Neural cell (in vitro differentiated cells): ENCODE results near the gene SLC4A2. TPM values are rescaled to one million over a fixed set of nuclear protein-coding genes. Genes with fewer than 3 reads are reported as not detected.

Source experiments
- H2AFZ ChIP-seq: fragments of 200-600, 300-800 bp; sonication (generic), shearing (Covaris generic); 2 replicates; pipeline ENCODE4 v1.6.0; 2014; ENCODE audit warnings: low read depth, mild to moderate bottlenecking, antibody characterized with exemption, low read length, moderate library complexity
- H3F3A ChIP-seq: fragments of 200-600 bp; shearing (Covaris generic); 2 replicates; pipeline ENCODE4 v1.6.1; 2016; ENCODE audit warnings: mild to moderate bottlenecking, moderate library complexity, mixed read lengths, antibody characterized with exemption, low read length; ENCODE audit not compliant: insufficient read depth, poor library complexity, severe bottlenecking
- H3K27ac ChIP-seq: fragments of 200-600, 300-800 bp; sonication (generic), shearing (Covaris generic); 2 replicates; pipeline ENCODE4 v1.5.1; 2014; ENCODE audit warnings: mild to moderate bottlenecking, low read length, moderate library complexity
- H3K27me3 ChIP-seq: fragments of 300-800, 200-600 bp; sonication (generic), shearing (Covaris generic); 2 replicates; pipeline ENCODE4 v1.6.0; 2014; ENCODE audit warnings: mild to moderate bottlenecking, low read depth, low read length, moderate library complexity; ENCODE audit not compliant: insufficient read depth
- H3K36me3 ChIP-seq: fragments of 300-800, 200-600 bp; sonication (generic), shearing (Covaris generic); 2 replicates; pipeline ENCODE4 v1.5.1; 2014; ENCODE audit warnings: mild to moderate bottlenecking, antibody characterized with exemption, low read length, moderate library complexity; ENCODE audit not compliant: insufficient read depth
- H3K4me2 ChIP-seq: fragments of 300-800, 200-600 bp; sonication (generic), shearing (Covaris generic); 2 replicates; pipeline ENCODE4 v1.6.0; 2014; ENCODE audit warnings: mild to moderate bottlenecking, low read length
- H3K4me3 ChIP-seq: fragments of 300-800, 200-600 bp; sonication (generic), shearing (Covaris generic); 2 replicates; pipeline ENCODE4 v1.5.1; 2014; ENCODE audit warnings: mild to moderate bottlenecking, low read length, moderate library complexity
- H3K79me2 ChIP-seq: fragments of 200-600 bp; shearing (Covaris generic); replicated peaks from 2 replicates; pipeline ENCODE4 v1.6.0; 2014; ENCODE audit warnings: mild to moderate bottlenecking, low read length, moderate library complexity; ENCODE audit not compliant: insufficient read depth
- H3K9ac ChIP-seq: fragments of 300-800, 200-600 bp; sonication (generic), shearing (Covaris generic); 2 replicates; pipeline ENCODE4 v1.6.1; 2016; ENCODE audit warnings: mild to moderate bottlenecking, low read length, mixed read lengths
- H3K9me2 ChIP-seq: fragments of 200-600 bp; shearing (Covaris generic); 2 replicates; pipeline ENCODE4 v1.6.1; 2016; ENCODE audit warnings: mild to moderate bottlenecking, low read length, mixed read lengths; ENCODE audit not compliant: insufficient read depth
- H3K9me3 ChIP-seq: fragments of 200-600, 300-800 bp; sonication (generic), shearing (Covaris generic); 2 replicates; pipeline ENCODE4 v1.6.1; 2016; ENCODE audit warnings: mild to moderate bottlenecking, mixed run types, low read length, moderate library complexity, mixed read lengths
- H4K20me1 ChIP-seq: fragments of 200-600 bp; shearing (Covaris generic); 2 replicates; pipeline ENCODE4 v1.6.1; 2016; ENCODE audit warnings: mild to moderate bottlenecking, mixed run types; ENCODE audit not compliant: insufficient read depth
- EP300 ChIP-seq: fragments of 450-650 bp; conservative IDR thresholded peaks from 2 replicates; pipeline ENCODE4 v1.6.1; 2014; ENCODE audit warnings: antibody characterized with exemption, mild to moderate bottlenecking, moderate library complexity; ENCODE audit not compliant: poor library complexity, severe bottlenecking
- EZH2 ChIP-seq: fragments of 200-600, 300-800 bp; shearing (Covaris generic), sonication (generic); IDR thresholded peaks from 2 replicates; pipeline ENCODE4 v1.6.1; 2014; ENCODE audit warnings: antibody characterized with exemption, low read length, borderline replicate concordance, mild to moderate bottlenecking; ENCODE audit not compliant: insufficient read depth, poor library complexity, severe bottlenecking
- MXI1 ChIP-seq: fragments of 450-650 bp; conservative IDR thresholded peaks from 2 replicates; pipeline ENCODE4 v1.6.1; 2014; ENCODE audit warnings: antibody characterized with exemption, mild to moderate bottlenecking; ENCODE audit not compliant: poor library complexity, severe bottlenecking
- POLR2AphosphoS5 ChIP-seq: IDR thresholded peaks from 2 replicates; pipeline ENCODE4 v1.6.1; 2012
- RAD21 ChIP-seq: fragments of 450-650 bp; conservative IDR thresholded peaks from 2 replicates; pipeline ENCODE4 v1.6.1; 2014; ENCODE audit warnings: antibody characterized with exemption, mild to moderate bottlenecking, moderate library complexity
- SMC3 ChIP-seq: fragments of 450-650 bp; conservative IDR thresholded peaks from 2 replicates; pipeline ENCODE4 v1.6.1; 2014; ENCODE audit warnings: antibody characterized with exemption, mild to moderate bottlenecking, moderate library complexity; ENCODE audit not compliant: poor library complexity
- TAF1 ChIP-seq: IDR thresholded peaks from 2 replicates; pipeline ENCODE4 v1.6.1; 2012; ENCODE audit warnings: low read depth
- polyA plus RNA-seq: library from polyadenylated mRNA; depleted of rRNA; stranded (reverse); fragments of >200 nt; gene quantifications from 2 replicates; pipeline ENCODE4 v1.2.3, GENCODE V29; 2014
- TF ChIP-seq, protein P1 (sequence below): IDR thresholded peaks from 2 replicates; pipeline ENCODE4 v1.6.1; 2012; ENCODE audit warnings: borderline replicate concordance
- TF ChIP-seq, protein P2 (sequence below): fragments of 450-650 bp; IDR thresholded peaks from 2 replicates; pipeline ENCODE4 v1.5.1; 2014; ENCODE audit warnings: antibody characterized with exemption, mild to moderate bottlenecking, moderate library complexity; ENCODE audit not compliant: poor library complexity, severe bottlenecking

The SLC4A2 gene
- polyA plus RNA-seq, 1 donor from 2014 or later = 2.4 TPM

DNA sequence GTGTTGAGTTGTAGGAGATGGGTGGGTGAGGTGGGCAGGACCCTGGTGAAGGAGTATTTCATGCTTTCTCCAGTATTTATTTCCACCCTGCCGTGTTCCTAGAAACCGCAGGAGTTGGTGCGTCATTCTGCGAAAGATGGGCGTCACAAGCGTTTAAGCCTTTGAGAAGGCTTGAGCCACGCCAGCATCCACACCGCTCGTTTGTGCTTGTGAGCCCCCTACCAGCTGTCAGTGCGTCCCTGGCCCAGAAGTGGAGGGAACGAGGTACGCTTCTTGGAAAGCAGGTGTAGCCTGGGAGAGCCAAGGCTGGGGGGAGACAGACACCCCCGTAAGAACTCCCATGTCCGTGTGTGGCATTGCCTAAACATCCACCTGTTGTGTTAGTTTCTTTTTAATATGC, 32.6 kb downstream of the SLC4A2 start:
- peaks cover 79% of the 10 kb centered on the region for H3K79me2 ChIP-seq
- TF ChIP-seq RAD21 = no peak
- TF ChIP-seq POLR2AphosphoS5 = no peak
- TF ChIP-seq, protein P1, sequence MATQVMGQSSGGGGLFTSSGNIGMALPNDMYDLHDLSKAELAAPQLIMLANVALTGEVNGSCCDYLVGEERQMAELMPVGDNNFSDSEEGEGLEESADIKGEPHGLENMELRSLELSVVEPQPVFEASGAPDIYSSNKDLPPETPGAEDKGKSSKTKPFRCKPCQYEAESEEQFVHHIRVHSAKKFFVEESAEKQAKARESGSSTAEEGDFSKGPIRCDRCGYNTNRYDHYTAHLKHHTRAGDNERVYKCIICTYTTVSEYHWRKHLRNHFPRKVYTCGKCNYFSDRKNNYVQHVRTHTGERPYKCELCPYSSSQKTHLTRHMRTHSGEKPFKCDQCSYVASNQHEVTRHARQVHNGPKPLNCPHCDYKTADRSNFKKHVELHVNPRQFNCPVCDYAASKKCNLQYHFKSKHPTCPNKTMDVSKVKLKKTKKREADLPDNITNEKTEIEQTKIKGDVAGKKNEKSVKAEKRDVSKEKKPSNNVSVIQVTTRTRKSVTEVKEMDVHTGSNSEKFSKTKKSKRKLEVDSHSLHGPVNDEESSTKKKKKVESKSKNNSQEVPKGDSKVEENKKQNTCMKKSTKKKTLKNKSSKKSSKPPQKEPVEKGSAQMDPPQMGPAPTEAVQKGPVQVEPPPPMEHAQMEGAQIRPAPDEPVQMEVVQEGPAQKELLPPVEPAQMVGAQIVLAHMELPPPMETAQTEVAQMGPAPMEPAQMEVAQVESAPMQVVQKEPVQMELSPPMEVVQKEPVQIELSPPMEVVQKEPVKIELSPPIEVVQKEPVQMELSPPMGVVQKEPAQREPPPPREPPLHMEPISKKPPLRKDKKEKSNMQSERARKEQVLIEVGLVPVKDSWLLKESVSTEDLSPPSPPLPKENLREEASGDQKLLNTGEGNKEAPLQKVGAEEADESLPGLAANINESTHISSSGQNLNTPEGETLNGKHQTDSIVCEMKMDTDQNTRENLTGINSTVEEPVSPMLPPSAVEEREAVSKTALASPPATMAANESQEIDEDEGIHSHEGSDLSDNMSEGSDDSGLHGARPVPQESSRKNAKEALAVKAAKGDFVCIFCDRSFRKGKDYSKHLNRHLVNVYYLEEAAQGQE = no peak
- no peak for TF ChIP-seq MXI1
- TF ChIP-seq EP300 = no peak
- TF ChIP-seq SMC3 = no peak
- H3K9me2 ChIP-seq = no peaks in the 10 kb centered on the region
- H3F3A ChIP-seq = peaks cover 3% of the 10 kb centered on the region
- H3K9me3 ChIP-seq = no peaks in the 10 kb centered on the region
- peaks cover 46% of the 10 kb centered on the region for H4K20me1 ChIP-seq
- no peak overlapping the region for H3K27ac ChIP-seq
- H3K4me3 ChIP-seq = no peak overlapping the region
- no peak overlapping the region for H3K4me2 ChIP-seq
- no peak overlapping the region for H3K9ac ChIP-seq
- no peaks in the 10 kb centered on the region for H3K27me3 ChIP-seq
- H2AFZ ChIP-seq = no peak overlapping the region
- H3K36me3 ChIP-seq = no peaks in the 10 kb centered on the region

DNA sequence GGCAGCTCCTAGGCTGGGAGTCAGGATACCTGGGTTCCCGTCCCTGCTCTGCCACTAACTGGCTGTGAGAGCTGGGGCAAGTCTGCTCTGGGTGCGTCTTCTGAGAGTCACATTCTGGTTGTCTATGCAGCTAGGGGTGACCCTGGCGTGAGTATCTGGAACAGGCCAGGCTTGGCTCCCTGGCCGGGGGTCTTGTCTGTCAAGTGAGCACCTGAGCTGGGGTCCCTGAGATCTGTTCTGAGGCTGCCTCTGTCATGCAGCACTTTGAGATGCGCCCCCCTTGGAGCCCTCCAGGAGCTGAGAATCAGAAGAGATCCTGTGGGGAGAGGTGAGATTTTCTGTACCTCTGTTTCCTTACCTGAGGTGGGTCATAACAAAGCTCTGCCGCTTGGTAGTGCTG, 34.4 kb downstream of the SLC4A2 start:
- H3K9me2 ChIP-seq = no peaks in the 10 kb centered on the region
- H3K27ac ChIP-seq = no peak overlapping the region
- H2AFZ ChIP-seq = no peak overlapping the region
- H3K36me3 ChIP-seq = no peaks in the 10 kb centered on the region
- no peaks in the 10 kb centered on the region for H3K9me3 ChIP-seq
- peaks cover 73% of the 10 kb centered on the region for H3K79me2 ChIP-seq
- H3K4me3 ChIP-seq = no peak overlapping the region
- H3K4me2 ChIP-seq = no peak overlapping the region
- peaks cover 33% of the 10 kb centered on the region for H4K20me1 ChIP-seq
- H3F3A ChIP-seq = no peaks in the 10 kb centered on the region
- H3K27me3 ChIP-seq = no peaks in the 10 kb centered on the region
- no peak for TF ChIP-seq TAF1
- no peak for TF ChIP-seq RAD21
- TF ChIP-seq, protein P2, sequence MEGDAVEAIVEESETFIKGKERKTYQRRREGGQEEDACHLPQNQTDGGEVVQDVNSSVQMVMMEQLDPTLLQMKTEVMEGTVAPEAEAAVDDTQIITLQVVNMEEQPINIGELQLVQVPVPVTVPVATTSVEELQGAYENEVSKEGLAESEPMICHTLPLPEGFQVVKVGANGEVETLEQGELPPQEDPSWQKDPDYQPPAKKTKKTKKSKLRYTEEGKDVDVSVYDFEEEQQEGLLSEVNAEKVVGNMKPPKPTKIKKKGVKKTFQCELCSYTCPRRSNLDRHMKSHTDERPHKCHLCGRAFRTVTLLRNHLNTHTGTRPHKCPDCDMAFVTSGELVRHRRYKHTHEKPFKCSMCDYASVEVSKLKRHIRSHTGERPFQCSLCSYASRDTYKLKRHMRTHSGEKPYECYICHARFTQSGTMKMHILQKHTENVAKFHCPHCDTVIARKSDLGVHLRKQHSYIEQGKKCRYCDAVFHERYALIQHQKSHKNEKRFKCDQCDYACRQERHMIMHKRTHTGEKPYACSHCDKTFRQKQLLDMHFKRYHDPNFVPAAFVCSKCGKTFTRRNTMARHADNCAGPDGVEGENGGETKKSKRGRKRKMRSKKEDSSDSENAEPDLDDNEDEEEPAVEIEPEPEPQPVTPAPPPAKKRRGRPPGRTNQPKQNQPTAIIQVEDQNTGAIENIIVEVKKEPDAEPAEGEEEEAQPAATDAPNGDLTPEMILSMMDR = no peak
- TF ChIP-seq SMC3 = no peak
- TF ChIP-seq MXI1 = no peak
- no peak for TF ChIP-seq EP300
- TF ChIP-seq EZH2 = no peak
- TF ChIP-seq, protein P1 = no peak
- no peak for TF ChIP-seq POLR2AphosphoS5
- H3K9ac ChIP-seq = no peak overlapping the region
